SK-N-SH treated with all-trans-retinoic acid at 6 μM for 48 hours (cell line): ENCODE measurements around the gene OR4F15.
"Not testable (repeated sequence)": the region's sequence is repeated elsewhere in the genome, so short reads cannot be mapped to it uniquely, and the experiment has no call there.

Experiments used
- ARNTL ChIP-seq: fragments of 450-650 bp; formaldehyde crosslinking; IDR thresholded peaks from 2 replicates; pipeline ENCODE4 v1.5.0; 2020; ENCODE audit warnings: low read depth, mild to moderate bottlenecking, moderate library complexity, borderline replicate concordance
- BACH2 ChIP-seq: fragments of 250-450 bp; sonication (Bioruptor Pico); IDR thresholded peaks from 2 replicates; pipeline ENCODE4 v1.9.0; 2021; ENCODE audit warnings: mild to moderate bottlenecking, borderline replicate concordance
- ESRRG ChIP-seq: fragments of 250-450 bp; sonication (Bioruptor Pico); IDR thresholded peaks from 2 replicates; pipeline ENCODE4 v1.6.1; 2021; ENCODE audit warnings: mild to moderate bottlenecking
- PATZ1 ChIP-seq: fragments of 250-450 bp; sonication (Bioruptor Pico); IDR thresholded peaks from 2 replicates; pipeline ENCODE4 v1.8.0; 2020; ENCODE audit warnings: mild to moderate bottlenecking, moderate library complexity, borderline replicate concordance
- POU6F1 ChIP-seq: fragments of 250-450 bp; sonication (Bioruptor Pico); IDR thresholded peaks from 2 replicates; pipeline ENCODE4 v1.8.0; 2021; ENCODE audit warnings: low read depth, mild to moderate bottlenecking, moderate library complexity, borderline replicate concordance
- TSHZ2 ChIP-seq: fragments of 250-450 bp; sonication (Bioruptor Pico); IDR thresholded peaks from 2 replicates; pipeline ENCODE4 v1.5.0; 2020; ENCODE audit warnings: mild to moderate bottlenecking, moderate library complexity
- ZFP3 ChIP-seq: fragments of 250-450 bp; sonication (Bioruptor Pico); IDR thresholded peaks from 2 replicates; pipeline ENCODE4 v1.5.0; 2020; ENCODE audit warnings: mild to moderate bottlenecking, moderate library complexity
- ZNF70 ChIP-seq: fragments of 450-650 bp; formaldehyde crosslinking; IDR thresholded peaks from 2 replicates; pipeline ENCODE4 v1.5.0; 2020; ENCODE audit warnings: mild to moderate bottlenecking, moderate library complexity

- TF ChIP-seq ESRRG (CRISPR knock-in tag); ARNTL; ZFP3; BACH2 (CRISPR knock-in tag); TSHZ2 (CRISPR knock-in tag); PATZ1; POU6F1 (CRISPR knock-in tag); ZNF70: not testable (repeated sequence)
Measured at GRCh38 chr15:101786422-101786821, 25.6 kb upstream of the OR4F15 start.
